Lung (tissue), 16 donors: ENCODE results near the gene ZNF90. TPM values are rescaled to one million over a fixed set of nuclear protein-coding genes. Genes with fewer than 3 reads are reported as not detected.
A peak's percentile ranks its signal among the peaks of the same experiment; 100 is the strongest.

ENCODE experiments used
- ATAC-seq: fragments of 200-7000 bp; cut with Tn5 transposase; one replicate; pipeline ENCODE4 v1.9.1; 2020; ENCODE audit warnings: moderate number of reproducible peaks; ENCODE audit not compliant: insufficient read depth, low FRiP score
- DNase-seq, 3 donors: peaks; one replicate each; pipeline ENCODE4 v3.0.0-alpha.2; 2013 to 2017
- H3K27ac ChIP-seq, 2 donors: one replicate each; pipeline ENCODE4 v1.5.1; 2013; ENCODE audit warnings: mild to moderate bottlenecking in 2 of 2, moderate library complexity in 2 of 2, control low read depth in 1 of 2, inconsistent platforms in 1 of 2, low read depth in 1 of 2, low read length in 1 of 2
- H3K27me3 ChIP-seq, 3 donors: one replicate each; pipeline ENCODE4 v1.5.1; 2013; ENCODE audit warnings: low read length in 2 of 3; ENCODE audit not compliant: control insufficient read depth in 3 of 3, insufficient read depth in 3 of 3
- H3K36me3 ChIP-seq, 4 donors: one replicate each; pipeline ENCODE4 v1.5.1; 2013; ENCODE audit warnings: low read length in 4 of 4, mild to moderate bottlenecking in 1 of 4, moderate library complexity in 1 of 4; ENCODE audit not compliant: control insufficient read depth in 4 of 4, insufficient read depth in 4 of 4
- H3K4me1 ChIP-seq, 5 donors: one replicate each; pipeline ENCODE4 v1.5.1; 2013; ENCODE audit warnings: low read length in 5 of 5, mild to moderate bottlenecking in 2 of 5, moderate library complexity in 1 of 5; ENCODE audit not compliant: control insufficient read depth in 5 of 5, insufficient read depth in 5 of 5
- H3K4me3 ChIP-seq: one replicate; pipeline ENCODE4 v1.5.1; 2013; ENCODE audit warnings: mild to moderate bottlenecking, control low read depth, moderate library complexity
- H3K9ac ChIP-seq, 2 donors: one replicate each; pipeline ENCODE4 v1.5.1; 2013; ENCODE audit warnings: low read length in 2 of 2, control low read depth in 1 of 2; ENCODE audit not compliant: insufficient read depth in 1 of 2
- H3K9me3 ChIP-seq, 4 donors: one replicate each; pipeline ENCODE4 v1.5.1; 2013; ENCODE audit warnings: low read length in 3 of 4, mild to moderate bottlenecking in 1 of 4, moderate library complexity in 1 of 4; ENCODE audit not compliant: control insufficient read depth in 4 of 4, insufficient read depth in 3 of 4
- WGBS, 2 donors: extraction: QIAGEN DNeasy Blood & Tissue Kit; methylation state at CpG; one replicate each; pipeline ENCODE4 v1.1.7; 2013; 5-methylcytosine and 5-hydroxymethylcytosine counted together
- long read RNA-seq, 5 donors: transcript quantifications; one replicate each; lab custom pipeline, GENCODE V29; 2026
- polyA plus RNA-seq, 2 donors: library from polyadenylated mRNA; stranded (reverse); fragments of 200-250 nt; gene quantifications; one replicate each; pipeline ENCODE4 v1.2.1, GENCODE V29; 2013
- total RNA-seq, 2 donors: library from RNA; depleted of rRNA in 1 of 2; stranded (reverse); fragments of >200 nt in 1 of 2; gene quantifications; one replicate each; pipeline ENCODE4 v1.2.1, GENCODE V29; 2014 to 2021
- TF ChIP-seq, protein P1 (sequence below): IDR thresholded peaks from 2 replicates; pipeline ENCODE4 v1.5.1; 2012; ENCODE audit warnings: mild to moderate bottlenecking; ENCODE audit errors: control extremely low read depth, extremely low read depth
- donor health status: control.
- donor health status: control.
- donor health status: Bipolar disorder and iron deficiency.
- donor health status: healthy.
- donor health status: DM: yes; HTN: yes; CAD: no.

ZNF90 gene
- total RNA-seq: 10 to 100 TPM in 1 of 2 donors, 1 to 10 TPM in 1; 4.9 to 25.1 TPM
- polyA plus RNA-seq: 1 to 10 TPM in 1 of 2 donors, under 1 TPM in 1; 0.76 to 3.3 TPM
- long read RNA-seq, donor 1, partial matches to known transcripts: 22 of 22 reads
- long read RNA-seq, donor 1, other reads (novel, unspliced or antisense): 0 of 22 reads
- long read RNA-seq, donor 2, partial matches to known transcripts: 0 of 2 reads
- long read RNA-seq, donor 2, other reads (novel, unspliced or antisense): 0 of 2 reads
- long read RNA-seq, donor 3, partial matches to known transcripts: 8 of 11 reads
- long read RNA-seq, donor 3, other reads (novel, unspliced or antisense): 0 of 11 reads
- long read RNA-seq, donor 4, partial matches to known transcripts: 10 of 14 reads
- long read RNA-seq, donor 4, other reads (novel, unspliced or antisense): 0 of 14 reads
- long read RNA-seq, donor 5, partial matches to known transcripts: 16 of 17 reads
- long read RNA-seq, donor 5, other reads (novel, unspliced or antisense): 0 of 17 reads

- ATAC-seq (peak; percentile 81), DNase-seq (peak; percentile 97 to 100 (median 99))
- Histone ChIP-seq H3K4me1 (peaks cover 0 to 43% (median 11%) of the 10 kb centered on the region in 5 donors), H3K27me3 (no peaks in the 10 kb centered on the region), H3K4me3 (peak within 1 kb of the TSS; percentile 67), H3K36me3 (no peaks in the 10 kb centered on the region), H3K27ac (peak within 1 kb of the TSS in 1 of 2 donors; percentile 68), H3K9ac (peak within 1 kb of the TSS; percentile 33 to 71), H3K9me3 (peaks cover 0 to 8% (median 0%) of the 10 kb centered on the region in 4 donors)
- 1 to 2% methylated on average over 28 of the region's 28 CpGs for WGBS, 2 donors
- TF ChIP-seq, protein P1, sequence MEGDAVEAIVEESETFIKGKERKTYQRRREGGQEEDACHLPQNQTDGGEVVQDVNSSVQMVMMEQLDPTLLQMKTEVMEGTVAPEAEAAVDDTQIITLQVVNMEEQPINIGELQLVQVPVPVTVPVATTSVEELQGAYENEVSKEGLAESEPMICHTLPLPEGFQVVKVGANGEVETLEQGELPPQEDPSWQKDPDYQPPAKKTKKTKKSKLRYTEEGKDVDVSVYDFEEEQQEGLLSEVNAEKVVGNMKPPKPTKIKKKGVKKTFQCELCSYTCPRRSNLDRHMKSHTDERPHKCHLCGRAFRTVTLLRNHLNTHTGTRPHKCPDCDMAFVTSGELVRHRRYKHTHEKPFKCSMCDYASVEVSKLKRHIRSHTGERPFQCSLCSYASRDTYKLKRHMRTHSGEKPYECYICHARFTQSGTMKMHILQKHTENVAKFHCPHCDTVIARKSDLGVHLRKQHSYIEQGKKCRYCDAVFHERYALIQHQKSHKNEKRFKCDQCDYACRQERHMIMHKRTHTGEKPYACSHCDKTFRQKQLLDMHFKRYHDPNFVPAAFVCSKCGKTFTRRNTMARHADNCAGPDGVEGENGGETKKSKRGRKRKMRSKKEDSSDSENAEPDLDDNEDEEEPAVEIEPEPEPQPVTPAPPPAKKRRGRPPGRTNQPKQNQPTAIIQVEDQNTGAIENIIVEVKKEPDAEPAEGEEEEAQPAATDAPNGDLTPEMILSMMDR: no peak
Measured at GRCh38 chr19:20077791-20078463, at the start of gene ZNF90. TSS of gene ZNF90 (plus strand) at chr19:20078000. CDS start at chr19:20078133, 133 bp downstream.

DNA sequence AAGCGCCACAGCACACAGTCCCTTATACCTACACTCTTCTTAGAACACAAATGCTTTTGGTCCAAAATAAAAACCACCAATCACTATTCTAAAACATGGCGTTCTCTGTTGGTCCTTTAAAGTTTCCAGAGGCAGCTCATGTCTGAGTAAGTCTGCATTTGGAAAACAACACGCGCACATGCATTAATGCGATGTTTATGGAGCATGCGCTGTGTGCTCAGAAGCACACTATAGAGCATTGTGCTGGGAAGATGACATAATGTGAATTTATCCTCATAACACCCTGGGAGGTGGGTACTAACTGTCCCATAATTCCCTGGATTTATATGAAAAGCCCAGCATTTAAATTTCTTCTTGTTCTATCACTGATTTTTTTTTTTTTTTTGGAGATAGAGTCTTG, 49.2 kb upstream of the ZNF90 start:
- DNase-seq (no peak), ATAC-seq (no peak)
- Histone ChIP-seq H3K4me1 (no peaks in the 10 kb centered on the region), H3K9me3 (peaks cover 0 to 14% (median 0%) of the 10 kb centered on the region in 4 donors), H3K27me3 (no peaks in the 10 kb centered on the region), H3K4me3 (no peak overlapping the region), H3K36me3 (peaks cover 0 to 16% (median 8%) of the 10 kb centered on the region in 4 donors), H3K9ac (no peak overlapping the region), H3K27ac (no peak overlapping the region)
- TF ChIP-seq, protein P1: no peak
- 97 to 98% methylated on average over 6 of the region's 6 CpGs for whole genome bisulfite sequencing, 2 donors

GRCh38 chr19:20035935-20036334, 41.9 kb upstream of the ZNF90 start:
- WGBS, 2 donors: 95 to 97% methylated on average over 5 of the region's 5 CpGs
- no peak for ATAC-seq
- peaks cover 0 to 2% (median 0%) of the 10 kb centered on the region in 4 donors for H3K9me3 ChIP-seq
- H3K27ac ChIP-seq: no peak overlapping the region
- H3K9ac ChIP-seq: no peak overlapping the region
- TF ChIP-seq, protein P1: no peak
- peaks cover 0 to 6% (median 2%) of the 10 kb centered on the region in 4 donors for H3K36me3 ChIP-seq
- H3K27me3 ChIP-seq: no peaks in the 10 kb centered on the region
- H3K4me3 ChIP-seq: no peak overlapping the region
- peaks cover 0 to 13% (median 0%) of the 10 kb centered on the region in 5 donors for H3K4me1 ChIP-seq
- no peak for DNase-seq
